GM23338 (cell line): Measurements from ENCODE around the gene ABHD16A. TPM values are rescaled to one million over a fixed set of nuclear protein-coding genes. Genes with fewer than 3 reads are reported as not detected.

Experiments used
- ATAC-seq: fragments of 200-7000 bp; cut with Tn5 transposase; 3 replicates; pipeline ENCODE4 v1.9.1; 2020
- DNase-seq: peaks from one replicate; pipeline ENCODE4 v3.0.0-alpha.2; 2015; ENCODE audit warnings: low spot score
- H2AFZ ChIP-seq: fragments of 200-600 bp; sonication (generic); 2 replicates; pipeline ENCODE4 v1.8.0; 2016; ENCODE audit warnings: antibody characterized with exemption, mild to moderate bottlenecking, moderate library complexity
- H3F3A ChIP-seq: fragments of 200-600 bp; sonication (generic); replicated peaks from 2 replicates; pipeline ENCODE4 v1.8.0; 2017; ENCODE audit warnings: antibody characterized with exemption, mixed run types, low read depth
- H3K27ac ChIP-seq: fragments of 200-600 bp; sonication (generic); 2 replicates; pipeline ENCODE4 v1.6.1; 2016; ENCODE audit warnings: low read depth
- H3K27me3 ChIP-seq: fragments of 200-600 bp; sonication (generic); 2 replicates; pipeline ENCODE4 v1.8.0; 2016; ENCODE audit warnings: mild to moderate bottlenecking, mixed run types, moderate library complexity; ENCODE audit not compliant: insufficient read depth
- H3K36me3 ChIP-seq: fragments of 200-600 bp; sonication (generic); 2 replicates; pipeline ENCODE4 v1.8.0; 2016; ENCODE audit warnings: mild to moderate bottlenecking; ENCODE audit not compliant: insufficient read depth
- H3K4me1 ChIP-seq: fragments of 200-600 bp; sonication (generic); 2 replicates; pipeline ENCODE4 v1.8.0; 2016; ENCODE audit warnings: mild to moderate bottlenecking, moderate library complexity; ENCODE audit not compliant: insufficient read depth
- H3K4me2 ChIP-seq: fragments of 200-600 bp; sonication (generic); 2 replicates; pipeline ENCODE4 v1.7.1; 2017; ENCODE audit warnings: mixed run types
- H3K4me3 ChIP-seq: fragments of 200-600 bp; sonication (generic); 2 replicates; pipeline ENCODE4 v1.6.1; 2016; ENCODE audit warnings: mixed run types
- H3K79me2 ChIP-seq: fragments of 200-600 bp; sonication (generic); replicated peaks from 2 replicates; pipeline ENCODE4 v1.8.0; 2017; ENCODE audit warnings: mild to moderate bottlenecking; ENCODE audit not compliant: insufficient read depth
- H3K9me2 ChIP-seq: fragments of 200-600 bp; sonication (generic); 2 replicates; pipeline ENCODE4 v1.8.0; 2017; ENCODE audit not compliant: insufficient read depth
- H4K20me1 ChIP-seq: fragments of 200-600 bp; sonication (generic); replicated peaks from 2 replicates; pipeline ENCODE4 v1.8.0; 2017; ENCODE audit warnings: mild to moderate bottlenecking; ENCODE audit not compliant: insufficient read depth
- H3K27ac Mint-ChIP-seq: 2 replicates; pipeline ENCODE4 v1.8.0; 2020; ENCODE audit warnings: inconsistent platforms, mild to moderate bottlenecking, moderate library complexity, mixed read lengths
- H3K27me3 Mint-ChIP-seq: 3 replicates; pipeline ENCODE4 v1.8.0; 2022; ENCODE audit warnings: low read depth, mild to moderate bottlenecking, moderate library complexity, mixed read lengths, inconsistent platforms; ENCODE audit not compliant: insufficient read depth, poor library complexity
- H3K36me3 Mint-ChIP-seq: 3 replicates; pipeline ENCODE4 v1.8.0; 2021; ENCODE audit warnings: low read depth, mild to moderate bottlenecking, inconsistent platforms, moderate library complexity, mixed read lengths
- H3K4me1 Mint-ChIP-seq: 3 replicates; pipeline ENCODE4 v1.8.0; 2020; ENCODE audit warnings: mild to moderate bottlenecking, inconsistent platforms, mixed read lengths
- H3K4me3 Mint-ChIP-seq: 3 replicates; pipeline ENCODE4 v1.8.0; 2021; ENCODE audit warnings: moderate library complexity, mild to moderate bottlenecking, inconsistent platforms, mixed read lengths
- H3K9me3 Mint-ChIP-seq: 3 replicates; pipeline ENCODE4 v1.8.0; 2020; ENCODE audit warnings: moderate library complexity, mild to moderate bottlenecking, inconsistent platforms, mixed read lengths
- EZH2phosphoT487 ChIP-seq: fragments of 200-600 bp; sonication (generic); IDR thresholded peaks from one replicate; pipeline ENCODE4 v1.8.1; 2018; ENCODE audit warnings: antibody characterized with exemption; ENCODE audit not compliant: unreplicated experiment
- NANOG ChIP-seq: IDR thresholded peaks from 2 replicates; pipeline ENCODE4 v1.6.1; 2016; ENCODE audit warnings: antibody characterized with exemption, borderline replicate concordance
- POLR2AphosphoS5 ChIP-seq: IDR thresholded peaks from 2 replicates; pipeline ENCODE4 v1.6.1; 2016; ENCODE audit warnings: antibody characterized with exemption, low read depth
- ZNF114 ChIP-seq: fragments of 250-450 bp; sonication (Bioruptor Pico); IDR thresholded peaks from 2 replicates; pipeline ENCODE4 v1.5.0; 2020; ENCODE audit warnings: mild to moderate bottlenecking, moderate library complexity
- ZNF331 ChIP-seq: fragments of 250-450 bp; sonication (Bioruptor Pico); IDR thresholded peaks from 2 replicates; pipeline ENCODE4 v1.5.0; 2020; ENCODE audit warnings: low read depth, mild to moderate bottlenecking, moderate library complexity
- polyA plus RNA-seq: library from polyadenylated mRNA; unstranded; fragments of >200 nt; fragmentation: Nextera tagmentation; extraction: Ambion mirVana; gene quantifications from 2 replicates; pipeline ENCODE4 v1.2.1, GENCODE V29; 2016
- total RNA-seq: library from RNA; depleted of rRNA; stranded (reverse); fragments of >200 nt; shearing (Covaris generic); gene quantifications from 2 replicates; pipeline ENCODE4 v1.2.3, GENCODE V29; 2014
- TF ChIP-seq, protein P1 (sequence below): IDR thresholded peaks from one replicate; pipeline ENCODE4 v1.6.1; 2018; ENCODE audit warnings: antibody characterized with exemption; ENCODE audit not compliant: unreplicated experiment
- TF ChIP-seq, protein P2 (sequence below), 2 experiments: fragments of 200-600 bp in 1 of 2; sonication (generic) in 1 of 2; conservative IDR thresholded peaks; 2 replicates each; pipeline versions ENCODE4 v1.5.1 to v1.6.1; 2016 to 2017; ENCODE audit warnings: antibody characterized with exemption in 2 of 2, low read depth in 2 of 2, mild to moderate bottlenecking in 2 of 2, moderate library complexity in 1 of 2
- TF ChIP-seq, protein P3 (sequence below): IDR thresholded peaks from 2 replicates; pipeline ENCODE4 v1.6.1; 2016; ENCODE audit warnings: antibody characterized with exemption

The ABHD16A gene
- total and polyA plus RNA-seq, 2 experiments from 2014 or later = 26.9 to 37.0 TPM

DNA sequence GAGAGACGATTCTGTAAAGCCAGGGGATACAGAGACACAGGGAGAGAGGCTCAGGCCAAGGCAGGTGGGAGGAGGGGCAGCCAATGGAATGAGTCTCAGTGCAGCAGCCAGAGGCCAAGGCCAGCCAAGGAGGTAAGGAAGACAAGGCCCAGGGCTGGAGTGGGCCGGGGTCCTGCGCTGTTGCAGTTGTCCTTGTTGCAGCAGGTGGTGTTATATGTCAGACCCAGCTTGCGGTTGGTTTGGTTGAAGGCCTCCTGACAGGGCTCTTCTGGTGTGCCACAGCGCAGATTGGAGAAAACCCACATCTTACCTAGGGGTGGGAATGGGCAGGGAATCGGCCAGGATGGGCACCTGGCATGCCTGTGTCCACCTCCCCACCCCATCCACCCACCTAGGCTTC is 15.9 kb upstream of the ABHD16A start:
- H3F3A ChIP-seq = no peaks in the 10 kb centered on the region

GRCh38 chr6:31718265-31718664 is 15.1 kb upstream of the ABHD16A start:
- DNase-seq (peak; percentile 67), ATAC-seq (peak; percentile 10)
- H3K9me2 ChIP-seq = no peaks in the 10 kb centered on the region
- H3K4me1 ChIP-seq = peaks cover 31% of the 10 kb centered on the region
- H3K36me3 ChIP-seq = no peaks in the 10 kb centered on the region
- H3K4me2 ChIP-seq = peak overlapping the region; percentile 19
- Mint-ChIP-seq H3K4me1 (peaks cover 35% of the 10 kb centered on the region), H3K9me3 (no peaks in the 10 kb centered on the region), H3K27ac (no peak overlapping the region), H3K27me3 (peaks cover 19% of the 10 kb centered on the region), H3K4me3 (no peak overlapping the region; the same call in 2 of the 3 replicates), H3K36me3 (no peaks in the 10 kb centered on the region; the same call in 2 of the 3 replicates)
- H3K27ac ChIP-seq = no peak overlapping the region
- no peaks in the 10 kb centered on the region for H4K20me1 ChIP-seq
- H3K4me3 ChIP-seq = no peak overlapping the region
- H3F3A ChIP-seq = no peaks in the 10 kb centered on the region
- H3K27me3 ChIP-seq = no peaks in the 10 kb centered on the region
- no peaks in the 10 kb centered on the region for H3K79me2 ChIP-seq
- peak overlapping the region; percentile 5; the same call in 1 of the 2 replicates for H2AFZ ChIP-seq
- TF ChIP-seq NANOG (no peak), EZH2phosphoT487 (no peak), POLR2AphosphoS5 (no peak)
- TF ChIP-seq, protein P1, sequence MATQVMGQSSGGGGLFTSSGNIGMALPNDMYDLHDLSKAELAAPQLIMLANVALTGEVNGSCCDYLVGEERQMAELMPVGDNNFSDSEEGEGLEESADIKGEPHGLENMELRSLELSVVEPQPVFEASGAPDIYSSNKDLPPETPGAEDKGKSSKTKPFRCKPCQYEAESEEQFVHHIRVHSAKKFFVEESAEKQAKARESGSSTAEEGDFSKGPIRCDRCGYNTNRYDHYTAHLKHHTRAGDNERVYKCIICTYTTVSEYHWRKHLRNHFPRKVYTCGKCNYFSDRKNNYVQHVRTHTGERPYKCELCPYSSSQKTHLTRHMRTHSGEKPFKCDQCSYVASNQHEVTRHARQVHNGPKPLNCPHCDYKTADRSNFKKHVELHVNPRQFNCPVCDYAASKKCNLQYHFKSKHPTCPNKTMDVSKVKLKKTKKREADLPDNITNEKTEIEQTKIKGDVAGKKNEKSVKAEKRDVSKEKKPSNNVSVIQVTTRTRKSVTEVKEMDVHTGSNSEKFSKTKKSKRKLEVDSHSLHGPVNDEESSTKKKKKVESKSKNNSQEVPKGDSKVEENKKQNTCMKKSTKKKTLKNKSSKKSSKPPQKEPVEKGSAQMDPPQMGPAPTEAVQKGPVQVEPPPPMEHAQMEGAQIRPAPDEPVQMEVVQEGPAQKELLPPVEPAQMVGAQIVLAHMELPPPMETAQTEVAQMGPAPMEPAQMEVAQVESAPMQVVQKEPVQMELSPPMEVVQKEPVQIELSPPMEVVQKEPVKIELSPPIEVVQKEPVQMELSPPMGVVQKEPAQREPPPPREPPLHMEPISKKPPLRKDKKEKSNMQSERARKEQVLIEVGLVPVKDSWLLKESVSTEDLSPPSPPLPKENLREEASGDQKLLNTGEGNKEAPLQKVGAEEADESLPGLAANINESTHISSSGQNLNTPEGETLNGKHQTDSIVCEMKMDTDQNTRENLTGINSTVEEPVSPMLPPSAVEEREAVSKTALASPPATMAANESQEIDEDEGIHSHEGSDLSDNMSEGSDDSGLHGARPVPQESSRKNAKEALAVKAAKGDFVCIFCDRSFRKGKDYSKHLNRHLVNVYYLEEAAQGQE = no peak
- TF ChIP-seq, protein P2, sequence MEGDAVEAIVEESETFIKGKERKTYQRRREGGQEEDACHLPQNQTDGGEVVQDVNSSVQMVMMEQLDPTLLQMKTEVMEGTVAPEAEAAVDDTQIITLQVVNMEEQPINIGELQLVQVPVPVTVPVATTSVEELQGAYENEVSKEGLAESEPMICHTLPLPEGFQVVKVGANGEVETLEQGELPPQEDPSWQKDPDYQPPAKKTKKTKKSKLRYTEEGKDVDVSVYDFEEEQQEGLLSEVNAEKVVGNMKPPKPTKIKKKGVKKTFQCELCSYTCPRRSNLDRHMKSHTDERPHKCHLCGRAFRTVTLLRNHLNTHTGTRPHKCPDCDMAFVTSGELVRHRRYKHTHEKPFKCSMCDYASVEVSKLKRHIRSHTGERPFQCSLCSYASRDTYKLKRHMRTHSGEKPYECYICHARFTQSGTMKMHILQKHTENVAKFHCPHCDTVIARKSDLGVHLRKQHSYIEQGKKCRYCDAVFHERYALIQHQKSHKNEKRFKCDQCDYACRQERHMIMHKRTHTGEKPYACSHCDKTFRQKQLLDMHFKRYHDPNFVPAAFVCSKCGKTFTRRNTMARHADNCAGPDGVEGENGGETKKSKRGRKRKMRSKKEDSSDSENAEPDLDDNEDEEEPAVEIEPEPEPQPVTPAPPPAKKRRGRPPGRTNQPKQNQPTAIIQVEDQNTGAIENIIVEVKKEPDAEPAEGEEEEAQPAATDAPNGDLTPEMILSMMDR (conservative IDR thresholded peaks at IDR 0.05; ENCODE audit: low read depth in 2 of 2) = no peak
- TF ChIP-seq, protein P3, sequence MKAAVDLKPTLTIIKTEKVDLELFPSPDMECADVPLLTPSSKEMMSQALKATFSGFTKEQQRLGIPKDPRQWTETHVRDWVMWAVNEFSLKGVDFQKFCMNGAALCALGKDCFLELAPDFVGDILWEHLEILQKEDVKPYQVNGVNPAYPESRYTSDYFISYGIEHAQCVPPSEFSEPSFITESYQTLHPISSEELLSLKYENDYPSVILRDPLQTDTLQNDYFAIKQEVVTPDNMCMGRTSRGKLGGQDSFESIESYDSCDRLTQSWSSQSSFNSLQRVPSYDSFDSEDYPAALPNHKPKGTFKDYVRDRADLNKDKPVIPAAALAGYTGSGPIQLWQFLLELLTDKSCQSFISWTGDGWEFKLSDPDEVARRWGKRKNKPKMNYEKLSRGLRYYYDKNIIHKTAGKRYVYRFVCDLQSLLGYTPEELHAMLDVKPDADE = no peak

More for the DNA sequence above, 15.9 kb upstream of the ABHD16A start:
- Mint-ChIP-seq H3K27me3 (peaks cover 15% of the 10 kb centered on the region), H3K4me1 (peaks cover 29% of the 10 kb centered on the region), H3K36me3 (no peaks in the 10 kb centered on the region; the same call in 2 of the 3 replicates), H3K4me3 (no peak overlapping the region; the same call in 2 of the 3 replicates), H3K9me3 (no peaks in the 10 kb centered on the region), H3K27ac (peak overlapping the region; percentile 11; the same call in 1 of the 2 replicates)
- Histone ChIP-seq H3K4me2 (peak overlapping the region; percentile 41; the same call in 1 of the 2 replicates), H3K4me1 (peaks cover 25% of the 10 kb centered on the region), H3K36me3 (no peaks in the 10 kb centered on the region), H3K79me2 (no peaks in the 10 kb centered on the region), H3K9me2 (no peaks in the 10 kb centered on the region), H3K27ac (no peak overlapping the region), H4K20me1 (no peaks in the 10 kb centered on the region), H3K27me3 (no peaks in the 10 kb centered on the region), H3K4me3 (no peak overlapping the region), H2AFZ (peak overlapping the region; percentile 38; the same call in 1 of the 2 replicates)
- no peak for ATAC-seq
- TF ChIP-seq, protein P2 (conservative IDR thresholded peaks at IDR 0.05; ENCODE audit: low read depth in 2 of 2) = no peak
- TF ChIP-seq ZNF331 = no peak
- no peak for TF ChIP-seq EZH2phosphoT487
- TF ChIP-seq, protein P1 = no peak
- TF ChIP-seq ZNF114 (CRISPR knock-in tag) = no peak
- no peak for DNase-seq
